Vagina (tissue), 2 donors: ENCODE data around the gene GIGYF1. TPM values are rescaled to one million over a fixed set of nuclear protein-coding genes. Genes with fewer than 3 reads are reported as not detected.

Source experiments
- DNase-seq, 2 donors: peaks; one replicate each; pipeline ENCODE4 v3.0.0-alpha.2; 2017; ENCODE audit errors: extremely low spot score in 2 of 2
- H3K27ac ChIP-seq: fragments of 200-600 bp; sonication (generic); one replicate; pipeline ENCODE4 v1.5.1; 2019
- H3K27me3 ChIP-seq: fragments of 200-600 bp; sonication (generic); one replicate; pipeline ENCODE4 v1.5.1; 2019
- H3K36me3 ChIP-seq, 2 donors: fragments of 200-600 bp; sonication (generic); one replicate each; pipeline ENCODE4 v1.5.1; 2017 to 2019
- H3K4me1 ChIP-seq: fragments of 200-600 bp; sonication (generic); one replicate; pipeline ENCODE4 v1.5.1; 2019
- H3K4me3 ChIP-seq, 2 donors: fragments of 200-600 bp; sonication (generic); 1 replicate in 1 of 2; 2 replicates in 1 of 2; pipeline ENCODE4 v1.5.1; 2016 to 2019
- H3K9me3 ChIP-seq: fragments of 200-600 bp; sonication (generic); one replicate; pipeline ENCODE4 v1.5.1; 2019
- POLR2A ChIP-seq, 2 donors: fragments of 450-650 bp; IDR thresholded peaks; one replicate each; pipeline ENCODE4 v1.6.1; 2017; ENCODE audit warnings: antibody characterized with exemption in 2 of 2, mild to moderate bottlenecking in 2 of 2, moderate library complexity in 2 of 2
- POLR2AphosphoS5 ChIP-seq, 2 donors: sonication (generic); formaldehyde crosslinking; IDR thresholded peaks; one replicate each; pipeline ENCODE4 v1.9.0; 2017; ENCODE audit warnings: antibody characterized with exemption in 2 of 2, mild to moderate bottlenecking in 2 of 2, low read depth in 1 of 2; ENCODE audit not compliant: insufficient read depth in 1 of 2
- intact Hi-C: fragments of 100-400 bp; cut with DNase I; formaldehyde crosslinking; loops from one replicate; pipeline ENCODE4 v1.15.1; 2023
- total RNA-seq: library from RNA; depleted of rRNA; stranded (reverse); fragments of >200 nt; gene quantifications from one replicate; pipeline ENCODE4 v1.2.3, GENCODE V29; 2016
- TF ChIP-seq, protein P1 (sequence below), 3 experiments: fragments of 450-650 bp in 2 of 3; fragments of 200-600 bp in 1 of 3; sonication (generic) in 1 of 3; IDR thresholded peaks; one replicate each; pipeline ENCODE4 v1.5.1; 2017 to 2019; ENCODE audit warnings: antibody characterized with exemption in 3 of 3, mild to moderate bottlenecking in 2 of 3, moderate library complexity in 2 of 3

Gene GIGYF1
- total RNA-seq, 1 donor from 2014 or later = 20.6 TPM

- intact Hi-C loops = no loop called here
- TF ChIP-seq POLR2AphosphoS5 (IDR thresholded peaks at IDR 0.05; ENCODE audit: insufficient read depth in 1 of 2, low read depth in 1 of 2) (no peak), POLR2A (IDR thresholded peaks at IDR 0.05) (no peak)
- TF ChIP-seq, protein P1, sequence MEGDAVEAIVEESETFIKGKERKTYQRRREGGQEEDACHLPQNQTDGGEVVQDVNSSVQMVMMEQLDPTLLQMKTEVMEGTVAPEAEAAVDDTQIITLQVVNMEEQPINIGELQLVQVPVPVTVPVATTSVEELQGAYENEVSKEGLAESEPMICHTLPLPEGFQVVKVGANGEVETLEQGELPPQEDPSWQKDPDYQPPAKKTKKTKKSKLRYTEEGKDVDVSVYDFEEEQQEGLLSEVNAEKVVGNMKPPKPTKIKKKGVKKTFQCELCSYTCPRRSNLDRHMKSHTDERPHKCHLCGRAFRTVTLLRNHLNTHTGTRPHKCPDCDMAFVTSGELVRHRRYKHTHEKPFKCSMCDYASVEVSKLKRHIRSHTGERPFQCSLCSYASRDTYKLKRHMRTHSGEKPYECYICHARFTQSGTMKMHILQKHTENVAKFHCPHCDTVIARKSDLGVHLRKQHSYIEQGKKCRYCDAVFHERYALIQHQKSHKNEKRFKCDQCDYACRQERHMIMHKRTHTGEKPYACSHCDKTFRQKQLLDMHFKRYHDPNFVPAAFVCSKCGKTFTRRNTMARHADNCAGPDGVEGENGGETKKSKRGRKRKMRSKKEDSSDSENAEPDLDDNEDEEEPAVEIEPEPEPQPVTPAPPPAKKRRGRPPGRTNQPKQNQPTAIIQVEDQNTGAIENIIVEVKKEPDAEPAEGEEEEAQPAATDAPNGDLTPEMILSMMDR (IDR thresholded peaks at IDR 0.05) = no peak
- no peaks in the 10 kb centered on the region for H3K36me3 ChIP-seq
- no peaks in the 10 kb centered on the region for H3K9me3 ChIP-seq
- no peak within 1 kb of the TSS for H3K27ac ChIP-seq
- DNase-seq = no peak
- no peak within 1 kb of the TSS for H3K4me3 ChIP-seq
- H3K27me3 ChIP-seq = peaks cover 12% of the 10 kb centered on the region
- no peaks in the 10 kb centered on the region for H3K4me1 ChIP-seq
These were observed 38.0 kb downstream of the GIGYF1 start, which contains the start of gene ACTL6B for GRCh38 chr7:100655908-100656674. Gene ACTL6B, minus strand, starts transcription at chr7:100656448. Its CDS starts 94 bp downstream, at chr7:100656354.

DNA sequence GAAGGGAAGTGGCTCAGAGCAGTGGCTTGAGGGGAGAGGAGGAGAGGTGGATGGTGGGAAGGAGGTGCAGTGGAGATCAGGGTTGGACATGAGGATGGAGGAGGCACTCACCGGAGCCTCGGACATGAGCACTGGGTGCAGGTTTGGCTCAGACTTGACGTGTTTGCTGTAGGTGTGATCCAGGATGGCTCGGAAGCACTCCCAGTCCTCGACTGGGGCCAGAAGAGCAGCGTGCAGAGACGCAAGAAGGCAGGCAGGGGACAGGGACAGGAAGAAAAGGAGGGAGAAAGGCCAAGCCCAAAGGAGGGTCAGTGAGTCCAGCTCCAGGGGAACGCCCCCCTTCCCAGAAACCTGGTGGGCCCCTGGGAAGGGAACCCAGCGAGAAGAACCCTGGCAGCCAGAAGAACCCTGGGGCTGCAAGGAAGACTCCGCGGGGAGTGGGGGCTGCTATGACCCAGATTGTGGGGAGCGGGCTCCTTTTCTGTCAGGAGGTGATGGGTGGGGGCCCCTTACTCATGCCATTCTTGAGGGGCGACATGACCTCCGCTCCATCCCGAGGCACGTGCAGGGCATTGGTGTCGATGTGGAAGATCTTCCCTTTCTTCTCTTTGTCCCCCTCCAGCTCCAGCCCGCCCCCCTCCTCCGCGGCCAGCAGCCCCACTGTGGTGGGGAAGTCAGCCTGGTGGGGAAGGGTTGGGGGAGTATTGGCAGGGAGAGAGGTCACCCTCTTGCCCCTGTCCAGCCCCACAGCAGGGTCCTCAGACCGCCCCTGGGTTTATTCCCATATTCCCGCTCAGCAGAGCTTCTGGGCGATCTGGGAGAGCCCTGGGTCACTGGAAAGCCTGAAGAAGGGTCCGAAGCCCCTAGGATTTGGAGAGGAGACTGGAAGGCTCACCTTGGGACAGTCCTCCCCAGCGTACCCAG is 38.9 kb downstream of the GIGYF1 start:
- DNase-seq = no peak
- TF ChIP-seq, protein P1 (IDR thresholded peaks at IDR 0.05) = no peak
- no peak for TF ChIP-seq POLR2AphosphoS5 (IDR thresholded peaks at IDR 0.05; ENCODE audit: insufficient read depth in 1 of 2, low read depth in 1 of 2)
- TF ChIP-seq POLR2A (IDR thresholded peaks at IDR 0.05) = no peak
- peaks cover 12% of the 10 kb centered on the region for H3K27me3 ChIP-seq
- no peak overlapping the region for H3K4me3 ChIP-seq
- no peak overlapping the region for H3K27ac ChIP-seq
- no peaks in the 10 kb centered on the region for H3K36me3 ChIP-seq
- H3K9me3 ChIP-seq = no peaks in the 10 kb centered on the region
- intact Hi-C loops = no loop called here
- no peaks in the 10 kb centered on the region for H3K4me1 ChIP-seq

DNA sequence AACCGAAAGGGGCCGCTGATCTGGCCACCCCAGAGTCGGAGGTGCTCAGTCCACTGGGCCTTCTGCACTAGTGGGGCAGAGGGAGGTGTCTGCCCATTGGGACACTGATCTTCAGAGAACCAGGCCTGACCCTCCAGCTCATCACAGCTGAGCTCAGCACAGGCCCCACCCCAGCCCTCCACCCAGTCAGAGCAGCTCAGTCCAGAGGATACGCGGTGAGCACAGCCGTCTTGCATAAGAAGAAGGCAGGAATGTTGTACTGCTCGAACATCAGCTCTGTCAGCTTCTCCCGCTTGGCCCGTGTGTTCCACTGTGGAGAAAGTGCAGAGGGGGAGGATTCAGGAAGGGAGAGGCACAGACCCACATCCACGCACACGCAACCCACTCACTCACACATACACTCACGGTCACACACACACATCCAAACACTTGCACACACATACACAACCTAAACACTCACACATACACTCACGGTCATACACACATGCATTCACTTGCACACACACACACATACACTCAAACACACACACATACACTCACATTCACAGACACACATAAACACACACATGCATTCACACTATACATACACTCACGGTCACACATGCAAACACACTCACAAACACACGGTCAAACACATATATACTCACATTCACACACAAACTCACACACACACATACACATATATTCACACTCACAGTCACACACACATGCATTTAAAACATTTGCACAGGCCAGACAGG is 44.1 kb downstream of the GIGYF1 start:
- Histone ChIP-seq H3K4me1 (no peaks in the 10 kb centered on the region), H3K9me3 (no peaks in the 10 kb centered on the region), H3K27me3 (peaks cover 3% of the 10 kb centered on the region), H3K4me3 (no peak overlapping the region), H3K36me3 (no peaks in the 10 kb centered on the region), H3K27ac (no peak overlapping the region)
- intact Hi-C loops = no loop called here
- DNase-seq = no peak
- TF ChIP-seq POLR2AphosphoS5 (IDR thresholded peaks at IDR 0.05; ENCODE audit: insufficient read depth in 1 of 2, low read depth in 1 of 2) (no peak), POLR2A (IDR thresholded peaks at IDR 0.05) (no peak)

DNA sequence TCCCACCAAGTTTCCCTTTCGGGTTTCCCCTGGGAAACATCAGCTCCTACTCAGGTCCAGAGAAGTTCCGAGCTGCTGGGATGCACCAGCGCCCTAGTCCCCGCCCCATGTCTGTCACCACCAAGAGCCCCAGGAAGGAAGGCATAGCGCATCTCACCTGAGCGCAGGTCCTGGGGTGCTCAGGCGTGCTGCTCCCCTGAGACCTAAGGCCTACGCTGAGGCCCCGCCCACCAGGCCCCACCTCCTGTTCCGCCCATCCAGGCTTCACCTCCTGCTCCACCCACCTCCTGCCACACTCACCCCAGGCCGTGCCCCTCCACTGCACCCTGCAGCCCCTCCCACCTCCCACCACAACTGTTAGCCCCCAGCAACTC is 51.5 kb downstream of the GIGYF1 start:
- Histone ChIP-seq H3K9me3 (no peaks in the 10 kb centered on the region), H3K27ac (no peak overlapping the region), H3K4me3 (no peak overlapping the region), H3K4me1 (no peaks in the 10 kb centered on the region), H3K27me3 (no peaks in the 10 kb centered on the region), H3K36me3 (no peaks in the 10 kb centered on the region)
- no peak for TF ChIP-seq POLR2AphosphoS5 (IDR thresholded peaks at IDR 0.05; ENCODE audit: insufficient read depth in 1 of 2, low read depth in 1 of 2)
- TF ChIP-seq, protein P1 (IDR thresholded peaks at IDR 0.05) = no peak
- TF ChIP-seq POLR2A (IDR thresholded peaks at IDR 0.05) = no peak
- intact Hi-C loops = no loop called here
- no peak for DNase-seq
